HepG2 (cell line): ENCODE measurements around the gene ARTN. TPM values are rescaled to one million over a fixed set of nuclear protein-coding genes. Genes with fewer than 3 reads are reported as not detected.

Experiments
- KMT2B ChIP-seq: IDR thresholded peaks from 2 replicates; pipeline ENCODE4 v1.6.1; 2016; ENCODE audit warnings: missing genetic modification reagents, missing compliant biosample characterization
- PHF8 ChIP-seq: sonication (generic); formaldehyde crosslinking; IDR thresholded peaks from 2 replicates; pipeline ENCODE4 v1.5.0; 2020; ENCODE audit warnings: missing genetic modification reagents
- RBFOX2 ChIP-seq: fragments of 200-400 bp; formaldehyde crosslinking; IDR thresholded peaks from 2 replicates; pipeline ENCODE4 v1.6.1; 2017; ENCODE audit warnings: low read depth, mild to moderate bottlenecking, low read length
- ZNF224 ChIP-seq: sonication (generic); formaldehyde crosslinking; IDR thresholded peaks from 2 replicates; pipeline ENCODE4 v1.5.0; 2020; ENCODE audit warnings: mild to moderate bottlenecking, missing genetic modification reagents
- ZNF749 ChIP-seq: sonication (generic); formaldehyde crosslinking; IDR thresholded peaks from 2 replicates; pipeline ENCODE4 v1.8.0; 2022; ENCODE audit warnings: mild to moderate bottlenecking, missing genetic modification reagents, moderate library complexity, borderline replicate concordance
- polyA plus RNA-seq, 8 experiments: library from polyadenylated mRNA; depleted of rRNA in 3 of 8; stranded (reverse) in 7 of 8; unstranded in 1 of 8; fragments of >200 nt; fragmentation: Illumina TruSeq in 4 of 8; extraction: Trizol in 4 of 8; gene quantifications; 2 replicates each; pipeline versions ENCODE4 v1.2.1 to v1.2.3, GENCODE V29; 2011 to 2016; ENCODE audit warnings: low read depth in 4 of 8, missing spikeins in 1 of 8, mixed read lengths in 1 of 8; ENCODE audit not compliant: insufficient read depth in 1 of 8
- total RNA-seq, 5 experiments: library from RNA; depleted of rRNA; stranded (reverse); fragments of >200 nt; fragmentation: Illumina TruSeq; extraction: Trizol; gene quantifications; 2 replicates each; pipeline ENCODE4 v1.2.3, GENCODE V29; 2016; ENCODE audit warnings: low read depth in 1 of 5
- TF ChIP-seq, protein P1 (sequence below): IDR thresholded peaks from 2 replicates; pipeline ENCODE4 v1.6.1; 2016; ENCODE audit warnings: missing compliant biosample characterization, missing genetic modification reagents, borderline replicate concordance
- TF ChIP-seq, protein P2 (sequence below): sonication (generic); formaldehyde crosslinking; IDR thresholded peaks from 2 replicates; pipeline ENCODE4 v1.4.0; 2020; ENCODE audit warnings: missing genetic modification reagents, low read depth, mild to moderate bottlenecking, borderline replicate concordance
- TF ChIP-seq, protein P3 (sequence below): sonication (generic); formaldehyde crosslinking; IDR thresholded peaks from 2 replicates; pipeline ENCODE4 v1.4.0; 2020; ENCODE audit warnings: missing genetic modification reagents, mild to moderate bottlenecking, borderline replicate concordance
- TF ChIP-seq, protein P4 (sequence below), 2 experiments: IDR thresholded peaks; 2 replicates each; pipeline ENCODE4 v1.6.1; 2011 to 2012; ENCODE audit warnings: low read length in 2 of 2, borderline replicate concordance in 1 of 2, low read depth in 1 of 2, mild to moderate bottlenecking in 1 of 2, moderate library complexity in 1 of 2
- TF ChIP-seq, protein P5 (sequence below), 2 experiments: sonication (generic) in 1 of 2; formaldehyde crosslinking in 1 of 2; IDR thresholded peaks; 2 replicates each; pipeline versions ENCODE4 v1.5.1 to v1.6.1; 2011 to 2020; ENCODE audit warnings: borderline replicate concordance in 1 of 2, low read depth in 1 of 2, low read length in 1 of 2, mild to moderate bottlenecking in 1 of 2, missing genetic modification reagents in 1 of 2, moderate library complexity in 1 of 2

The ARTN gene
- total and polyA plus RNA-seq, 2 of the 13 experiments (the other 11 are each of a cell fraction or from before 2014, with no cell fraction given): 0.11 to 0.62 TPM

DNA sequence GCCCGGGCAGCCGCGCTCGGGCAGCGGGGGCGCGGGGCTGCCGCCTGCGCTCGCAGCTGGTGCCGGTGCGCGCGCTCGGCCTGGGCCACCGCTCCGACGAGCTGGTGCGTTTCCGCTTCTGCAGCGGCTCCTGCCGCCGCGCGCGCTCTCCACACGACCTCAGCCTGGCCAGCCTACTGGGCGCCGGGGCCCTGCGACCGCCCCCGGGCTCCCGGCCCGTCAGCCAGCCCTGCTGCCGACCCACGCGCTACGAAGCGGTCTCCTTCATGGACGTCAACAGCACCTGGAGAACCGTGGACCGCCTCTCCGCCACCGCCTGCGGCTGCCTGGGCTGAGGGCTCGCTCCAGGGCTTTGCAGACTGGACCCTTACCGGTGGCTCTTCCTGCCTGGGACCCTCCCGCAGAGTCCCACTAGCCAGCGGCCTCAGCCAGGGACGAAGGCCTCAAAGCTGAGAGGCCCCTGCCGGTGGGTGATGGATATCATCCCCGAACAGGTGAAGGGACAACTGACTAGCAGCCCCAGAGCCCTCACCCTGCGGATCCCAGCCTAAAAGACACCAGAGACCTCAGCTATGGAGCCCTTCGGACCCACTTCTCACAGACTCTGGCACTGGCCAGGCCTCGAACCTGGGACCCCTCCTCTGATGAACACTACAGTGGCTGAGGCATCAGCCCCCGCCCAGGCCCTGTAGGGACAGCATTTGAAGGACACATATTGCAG is 3.0 kb downstream of the ARTN start (continued):
- TF ChIP-seq RBFOX2 (peak; percentile 61; the same call in 1 of the 2 replicates), KMT2B (CRISPR knock-in tag) (no peak), PHF8 (CRISPR knock-in tag) (peak; percentile 60; the same call in 1 of the 2 replicates), ZNF749 (no peak), ZNF224 (peak; percentile 87)
- TF ChIP-seq, protein P1, sequence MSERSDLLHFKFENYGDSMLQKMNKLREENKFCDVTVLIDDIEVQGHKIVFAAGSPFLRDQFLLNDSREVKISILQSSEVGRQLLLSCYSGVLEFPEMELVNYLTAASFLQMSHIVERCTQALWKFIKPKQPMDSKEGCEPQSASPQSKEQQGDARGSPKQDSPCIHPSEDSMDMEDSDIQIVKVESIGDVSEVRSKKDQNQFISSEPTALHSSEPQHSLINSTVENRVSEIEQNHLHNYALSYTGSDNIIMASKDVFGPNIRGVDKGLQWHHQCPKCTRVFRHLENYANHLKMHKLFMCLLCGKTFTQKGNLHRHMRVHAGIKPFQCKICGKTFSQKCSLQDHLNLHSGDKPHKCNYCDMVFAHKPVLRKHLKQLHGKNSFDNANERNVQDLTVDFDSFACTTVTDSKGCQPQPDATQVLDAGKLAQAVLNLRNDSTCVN (CRISPR knock-in tag): no peak
- TF ChIP-seq, protein P2, sequence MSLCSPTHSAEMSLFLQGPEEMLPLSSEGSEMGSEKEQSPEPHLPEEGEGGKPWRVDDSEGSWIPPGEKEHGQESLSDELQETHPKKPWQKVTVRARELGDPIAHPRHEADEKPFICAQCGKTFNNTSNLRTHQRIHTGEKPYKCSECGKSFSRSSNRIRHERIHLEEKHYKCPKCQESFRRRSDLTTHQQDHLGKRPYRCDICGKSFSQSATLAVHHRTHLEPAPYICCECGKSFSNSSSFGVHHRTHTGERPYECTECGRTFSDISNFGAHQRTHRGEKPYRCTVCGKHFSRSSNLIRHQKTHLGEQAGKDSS (CRISPR knock-in tag): 0 out of 2 replicates have a peak, but pooled peaks have one; percentile 23
- TF ChIP-seq, protein P3, sequence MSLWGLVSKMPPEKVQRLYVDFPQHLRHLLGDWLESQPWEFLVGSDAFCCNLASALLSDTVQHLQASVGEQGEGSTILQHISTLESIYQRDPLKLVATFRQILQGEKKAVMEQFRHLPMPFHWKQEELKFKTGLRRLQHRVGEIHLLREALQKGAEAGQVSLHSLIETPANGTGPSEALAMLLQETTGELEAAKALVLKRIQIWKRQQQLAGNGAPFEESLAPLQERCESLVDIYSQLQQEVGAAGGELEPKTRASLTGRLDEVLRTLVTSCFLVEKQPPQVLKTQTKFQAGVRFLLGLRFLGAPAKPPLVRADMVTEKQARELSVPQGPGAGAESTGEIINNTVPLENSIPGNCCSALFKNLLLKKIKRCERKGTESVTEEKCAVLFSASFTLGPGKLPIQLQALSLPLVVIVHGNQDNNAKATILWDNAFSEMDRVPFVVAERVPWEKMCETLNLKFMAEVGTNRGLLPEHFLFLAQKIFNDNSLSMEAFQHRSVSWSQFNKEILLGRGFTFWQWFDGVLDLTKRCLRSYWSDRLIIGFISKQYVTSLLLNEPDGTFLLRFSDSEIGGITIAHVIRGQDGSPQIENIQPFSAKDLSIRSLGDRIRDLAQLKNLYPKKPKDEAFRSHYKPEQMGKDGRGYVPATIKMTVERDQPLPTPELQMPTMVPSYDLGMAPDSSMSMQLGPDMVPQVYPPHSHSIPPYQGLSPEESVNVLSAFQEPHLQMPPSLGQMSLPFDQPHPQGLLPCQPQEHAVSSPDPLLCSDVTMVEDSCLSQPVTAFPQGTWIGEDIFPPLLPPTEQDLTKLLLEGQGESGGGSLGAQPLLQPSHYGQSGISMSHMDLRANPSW (CRISPR knock-in tag): no peak
- TF ChIP-seq, protein P4, sequence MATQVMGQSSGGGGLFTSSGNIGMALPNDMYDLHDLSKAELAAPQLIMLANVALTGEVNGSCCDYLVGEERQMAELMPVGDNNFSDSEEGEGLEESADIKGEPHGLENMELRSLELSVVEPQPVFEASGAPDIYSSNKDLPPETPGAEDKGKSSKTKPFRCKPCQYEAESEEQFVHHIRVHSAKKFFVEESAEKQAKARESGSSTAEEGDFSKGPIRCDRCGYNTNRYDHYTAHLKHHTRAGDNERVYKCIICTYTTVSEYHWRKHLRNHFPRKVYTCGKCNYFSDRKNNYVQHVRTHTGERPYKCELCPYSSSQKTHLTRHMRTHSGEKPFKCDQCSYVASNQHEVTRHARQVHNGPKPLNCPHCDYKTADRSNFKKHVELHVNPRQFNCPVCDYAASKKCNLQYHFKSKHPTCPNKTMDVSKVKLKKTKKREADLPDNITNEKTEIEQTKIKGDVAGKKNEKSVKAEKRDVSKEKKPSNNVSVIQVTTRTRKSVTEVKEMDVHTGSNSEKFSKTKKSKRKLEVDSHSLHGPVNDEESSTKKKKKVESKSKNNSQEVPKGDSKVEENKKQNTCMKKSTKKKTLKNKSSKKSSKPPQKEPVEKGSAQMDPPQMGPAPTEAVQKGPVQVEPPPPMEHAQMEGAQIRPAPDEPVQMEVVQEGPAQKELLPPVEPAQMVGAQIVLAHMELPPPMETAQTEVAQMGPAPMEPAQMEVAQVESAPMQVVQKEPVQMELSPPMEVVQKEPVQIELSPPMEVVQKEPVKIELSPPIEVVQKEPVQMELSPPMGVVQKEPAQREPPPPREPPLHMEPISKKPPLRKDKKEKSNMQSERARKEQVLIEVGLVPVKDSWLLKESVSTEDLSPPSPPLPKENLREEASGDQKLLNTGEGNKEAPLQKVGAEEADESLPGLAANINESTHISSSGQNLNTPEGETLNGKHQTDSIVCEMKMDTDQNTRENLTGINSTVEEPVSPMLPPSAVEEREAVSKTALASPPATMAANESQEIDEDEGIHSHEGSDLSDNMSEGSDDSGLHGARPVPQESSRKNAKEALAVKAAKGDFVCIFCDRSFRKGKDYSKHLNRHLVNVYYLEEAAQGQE (IDR thresholded peaks at IDR 0.05; ENCODE audit: borderline replicate concordance in 1 of 2, low read depth in 1 of 2, low read length in 2 of 2): no peak
- TF ChIP-seq, protein P5, sequence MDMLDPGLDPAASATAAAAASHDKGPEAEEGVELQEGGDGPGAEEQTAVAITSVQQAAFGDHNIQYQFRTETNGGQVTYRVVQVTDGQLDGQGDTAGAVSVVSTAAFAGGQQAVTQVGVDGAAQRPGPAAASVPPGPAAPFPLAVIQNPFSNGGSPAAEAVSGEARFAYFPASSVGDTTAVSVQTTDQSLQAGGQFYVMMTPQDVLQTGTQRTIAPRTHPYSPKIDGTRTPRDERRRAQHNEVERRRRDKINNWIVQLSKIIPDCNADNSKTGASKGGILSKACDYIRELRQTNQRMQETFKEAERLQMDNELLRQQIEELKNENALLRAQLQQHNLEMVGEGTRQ (IDR thresholded peaks at IDR 0.05; ENCODE audit: low read depth, low read length): no peak
- TF ChIP-seq, protein P5 (CRISPR knock-in tag; IDR thresholded peaks at IDR 0.05; ENCODE audit: borderline replicate concordance): no peak
